ENCODE results near the gene HS6ST2.

Gene HS6ST2

DNA sequence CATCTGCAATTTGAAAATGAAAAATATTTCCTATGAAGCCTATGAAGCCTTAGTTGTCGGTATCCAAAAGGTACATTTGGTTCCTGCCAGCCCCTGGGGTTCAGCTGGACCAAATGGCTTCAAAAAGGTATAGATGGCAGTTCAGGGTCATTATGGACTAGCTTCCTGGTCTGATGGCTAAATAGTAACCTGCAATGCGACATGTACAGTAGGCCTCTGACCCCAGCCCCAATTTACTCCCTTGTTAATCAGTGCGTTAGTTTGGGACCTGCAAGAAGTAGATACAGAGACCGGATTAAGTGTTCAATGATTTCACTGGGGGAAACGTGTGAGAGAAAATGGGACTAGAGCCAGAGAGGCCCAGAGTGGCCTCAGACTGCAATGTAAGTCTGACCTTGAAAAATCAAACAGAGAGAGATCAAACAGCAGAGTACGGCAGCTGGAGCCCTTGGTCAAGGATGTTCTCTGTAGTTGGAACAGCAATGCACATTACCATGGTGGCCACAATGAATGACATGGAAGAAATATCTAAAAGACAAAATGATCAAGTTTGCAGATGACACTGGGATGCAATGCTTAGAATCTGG is 354.6 kb downstream of the HS6ST2 start:
- no peak for DNase-seq

DNA sequence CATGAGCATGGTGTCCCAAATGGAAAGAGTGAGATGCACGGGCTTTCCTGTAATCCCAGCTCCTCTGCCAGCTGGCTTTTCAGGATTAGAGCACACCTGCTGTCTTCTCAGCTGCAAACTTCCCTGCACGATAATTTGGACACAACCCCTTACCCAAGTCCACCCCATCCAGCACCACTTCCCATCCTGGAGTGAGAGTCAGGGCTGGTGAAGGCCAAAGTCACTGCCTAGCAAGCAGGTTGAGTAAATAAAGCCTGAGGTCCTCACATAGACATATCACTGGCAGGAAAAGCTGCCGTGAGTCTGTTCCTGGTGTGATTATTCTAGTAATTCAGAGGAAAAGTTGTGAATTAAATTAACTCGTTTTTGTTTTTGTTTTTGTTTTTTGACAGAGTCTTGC is 355.7 kb downstream of the HS6ST2 start:
- DNase-seq = no peak

DNA sequence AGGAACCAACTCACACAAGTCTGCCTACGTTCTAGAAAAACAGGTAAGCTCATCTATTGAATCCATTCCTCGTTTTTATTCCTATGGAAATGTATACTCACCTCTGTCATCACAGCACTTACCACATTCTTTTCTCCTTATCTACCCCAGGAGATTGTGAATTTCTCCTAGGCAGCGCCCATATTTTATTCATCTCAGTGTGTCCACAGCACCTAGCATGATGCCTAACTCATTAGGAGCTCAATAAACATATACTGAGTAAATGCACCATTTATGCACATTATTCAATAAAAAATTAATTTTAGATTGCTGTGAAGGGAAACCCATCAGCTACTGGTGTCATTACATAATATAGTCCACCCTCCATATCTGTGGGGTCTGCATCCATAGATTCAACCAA is 363.4 kb downstream of the HS6ST2 start:
- no peak for DNase-seq

DNA sequence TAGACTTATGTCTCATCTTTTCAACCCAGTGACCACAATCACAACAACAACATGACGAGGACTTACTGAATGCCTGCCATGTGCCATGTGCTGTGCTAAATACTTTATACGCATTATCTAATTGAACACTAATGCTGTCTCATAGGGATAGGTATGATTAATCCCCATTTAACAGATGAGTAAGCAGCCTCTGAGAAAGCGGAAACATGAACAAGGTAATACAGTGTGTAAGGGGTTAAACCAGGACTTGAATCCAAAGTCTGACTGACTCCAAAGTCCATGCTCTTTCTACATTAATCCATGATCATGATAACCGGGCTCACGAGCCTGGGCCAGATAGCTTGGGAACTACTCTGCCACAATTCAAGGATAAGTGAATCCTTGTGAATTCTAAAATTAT is 364.3 kb downstream of the HS6ST2 start:
- no peak for DNase-seq

DNA sequence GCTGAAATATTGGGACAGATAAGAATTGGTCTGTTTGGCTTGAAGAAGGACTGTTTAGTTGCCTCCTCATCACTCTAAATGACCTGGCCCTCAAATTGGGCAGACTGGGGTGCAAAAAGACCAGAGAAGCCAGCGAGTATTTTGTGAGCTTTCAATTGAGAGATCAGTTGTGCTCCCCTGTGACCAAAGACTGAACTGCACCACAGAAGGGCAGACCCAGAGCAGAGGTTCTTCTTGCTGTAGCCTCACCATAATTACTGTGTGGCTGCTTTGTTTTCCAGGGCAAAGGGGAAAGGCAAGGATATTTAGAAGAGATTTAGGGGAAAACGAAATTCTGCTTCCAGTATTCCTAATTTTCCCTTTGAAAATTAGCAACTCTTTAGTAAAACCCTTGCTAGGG is 365.5 kb downstream of the HS6ST2 start:
- DNase-seq = no peak

DNA sequence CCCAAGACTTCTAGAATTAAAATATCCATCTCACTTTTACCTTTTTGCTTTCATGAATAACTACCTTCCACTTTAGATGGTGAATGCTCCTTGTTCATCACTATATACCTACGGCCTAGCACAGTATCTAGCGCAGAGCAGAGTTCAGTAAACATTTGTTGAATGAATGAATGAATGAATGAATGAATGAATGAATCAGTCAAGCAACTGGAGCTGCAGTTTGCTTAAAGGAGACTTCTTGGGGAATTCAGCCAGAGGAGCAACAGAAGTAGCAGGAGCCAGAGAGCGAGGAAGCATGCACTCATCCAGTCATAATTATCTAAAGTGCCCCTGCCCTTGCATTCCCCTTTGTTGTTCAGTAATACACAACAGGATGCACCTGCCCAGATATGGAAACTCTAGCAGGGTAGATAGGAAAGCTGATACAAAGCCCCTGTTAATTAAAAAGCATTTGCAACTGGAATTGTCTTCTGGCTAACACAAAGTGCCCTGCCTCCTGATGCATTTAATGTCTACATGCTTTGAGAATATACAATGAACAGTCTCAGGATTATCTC is 366.6 kb downstream of the HS6ST2 start:
- DNase-seq = no peak

DNA sequence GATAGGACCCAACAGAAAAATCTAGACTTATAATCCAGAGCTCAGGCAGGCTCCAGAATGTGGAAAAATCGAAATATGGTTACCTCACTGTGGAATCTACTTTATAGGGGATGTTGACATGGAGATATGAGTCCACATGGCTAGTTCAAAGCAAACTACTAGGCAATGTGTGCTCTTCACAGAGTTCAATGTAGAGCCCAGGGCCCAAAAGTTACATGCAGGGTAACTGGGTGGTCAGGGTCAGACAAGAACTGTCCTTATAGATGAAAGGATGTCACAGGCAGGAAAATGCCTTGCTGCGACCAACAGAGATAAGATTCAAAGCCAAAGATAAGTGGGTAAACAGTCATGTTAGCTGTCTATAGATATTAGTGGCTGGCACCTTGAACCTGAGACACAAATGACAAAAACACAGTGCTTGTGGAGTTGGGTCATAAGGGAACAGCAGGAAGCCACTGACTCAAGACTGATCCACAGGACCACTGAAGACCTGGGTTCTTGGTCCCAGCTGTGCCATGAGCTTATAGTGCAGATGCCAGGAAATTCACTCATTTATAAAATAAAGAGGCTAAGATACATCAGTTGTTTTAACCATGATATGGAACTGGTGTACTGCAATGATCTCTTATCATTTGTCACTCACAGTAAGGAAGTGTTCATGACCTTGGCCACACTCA is 367.9 kb downstream of the HS6ST2 start:
- DNase-seq = no peak

DNA sequence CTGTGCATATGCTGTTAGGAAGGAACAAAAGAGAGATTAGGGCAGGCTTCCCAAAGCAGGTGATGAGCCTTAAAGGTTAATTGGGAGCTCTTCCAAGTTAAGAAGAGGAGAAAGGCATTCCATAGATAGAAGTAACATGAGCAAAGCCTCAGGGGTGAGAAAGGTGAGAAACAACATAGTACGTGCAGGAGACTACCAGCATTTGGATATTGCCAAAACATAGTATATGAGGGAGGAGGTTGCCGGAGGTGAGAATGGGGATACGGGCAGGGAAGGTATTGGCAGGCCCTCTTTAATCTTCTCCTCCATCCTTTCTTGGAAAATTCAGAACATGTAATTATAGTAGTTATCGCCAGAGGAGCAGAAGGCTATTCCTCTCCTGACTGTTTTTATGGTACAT is 373.5 kb downstream of the HS6ST2 start:
- no peak for DNase-seq

DNA sequence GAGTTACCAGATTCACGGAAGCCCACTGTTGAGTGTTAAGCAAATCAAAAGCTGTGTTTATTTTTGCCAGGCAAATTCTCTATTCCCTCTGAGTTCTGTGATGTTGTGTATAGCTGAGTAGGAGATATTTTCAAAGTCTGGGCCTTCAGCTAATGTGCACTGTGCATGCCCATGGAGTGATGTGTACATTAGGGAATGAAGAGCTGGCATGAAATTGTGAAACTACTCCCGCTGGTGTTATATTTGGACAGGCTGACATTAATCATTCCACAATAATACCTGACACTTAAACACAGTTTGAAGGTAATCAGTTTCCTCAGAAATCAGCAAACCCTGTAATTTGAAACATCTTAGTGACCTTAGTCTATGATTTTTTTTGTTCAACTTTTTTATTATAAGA is 381.5 kb downstream of the HS6ST2 start:
- DNase-seq = no peak
